ENCODE measurements around the gene NUF2.

NUF2 gene

GRCh38 chr1:163382395-163382794 is 60.6 kb downstream of the NUF2 start:
- no peak for TF ChIP-seq YY1 (IDR thresholded peaks at IDR 0.05; ENCODE audit: low read depth)
- TF ChIP-seq MAX (IDR thresholded peaks at IDR 0.05): no peak
- TF ChIP-seq EGR1 (IDR thresholded peaks at IDR 0.05): no peak
- TF ChIP-seq TAF1 (IDR thresholded peaks at IDR 0.05; ENCODE audit: low read depth): no peak
- no peak for TF ChIP-seq ZBTB7A (IDR thresholded peaks at IDR 0.05; ENCODE audit: low read depth)
- no peak for TF ChIP-seq TCF12 (IDR thresholded peaks at IDR 0.05; ENCODE audit: low read depth)
- TF ChIP-seq NFIC (IDR thresholded peaks at IDR 0.05): no peak
- no peak for TF ChIP-seq REST (IDR thresholded peaks at IDR 0.05; ENCODE audit: low read depth)
- no peak for TF ChIP-seq RAD21 (IDR thresholded peaks at IDR 0.05; ENCODE audit: low read depth)
- TF ChIP-seq CREB1 (IDR thresholded peaks at IDR 0.05; ENCODE audit: low read depth): no peak
- TF ChIP-seq USF1 (IDR thresholded peaks at IDR 0.05): no peak
- TF ChIP-seq TEAD4 (IDR thresholded peaks at IDR 0.05): no peak
- no peak for TF ChIP-seq CEBPB (IDR thresholded peaks at IDR 0.05)
- no peak for TF ChIP-seq EP300 (IDR thresholded peaks at IDR 0.05; ENCODE audit: borderline replicate concordance)
- no peak for TF ChIP-seq FOXM1 (IDR thresholded peaks at IDR 0.05; ENCODE audit: borderline replicate concordance, low read depth)

- TF ChIP-seq ZBTB7A (IDR thresholded peaks at IDR 0.05; ENCODE audit: low read depth) (no peak), YY1 (IDR thresholded peaks at IDR 0.05; ENCODE audit: low read depth) (no peak), TCF12 (IDR thresholded peaks at IDR 0.05; ENCODE audit: low read depth) (no peak), RAD21 (IDR thresholded peaks at IDR 0.05; ENCODE audit: low read depth) (no peak), TAF1 (IDR thresholded peaks at IDR 0.05; ENCODE audit: low read depth) (no peak), USF1 (IDR thresholded peaks at IDR 0.05) (no peak), CREB1 (IDR thresholded peaks at IDR 0.05; ENCODE audit: low read depth) (no peak), REST (IDR thresholded peaks at IDR 0.05; ENCODE audit: low read depth) (no peak), CEBPB (IDR thresholded peaks at IDR 0.05) (no peak), FOXM1 (IDR thresholded peaks at IDR 0.05; ENCODE audit: borderline replicate concordance, low read depth) (no peak), MAX (IDR thresholded peaks at IDR 0.05) (no peak), TEAD4 (IDR thresholded peaks at IDR 0.05) (no peak), EP300 (IDR thresholded peaks at IDR 0.05; ENCODE audit: borderline replicate concordance) (no peak), NFIC (IDR thresholded peaks at IDR 0.05) (no peak), EGR1 (IDR thresholded peaks at IDR 0.05) (no peak)
Measured at GRCh38 chr1:163387146-163387545, 65.4 kb downstream of the NUF2 start.

- TF ChIP-seq EP300 (IDR thresholded peaks at IDR 0.05; ENCODE audit: borderline replicate concordance): no peak
- TF ChIP-seq USF1 (IDR thresholded peaks at IDR 0.05): no peak
- TF ChIP-seq MAX (IDR thresholded peaks at IDR 0.05): no peak
- TF ChIP-seq NFIC (IDR thresholded peaks at IDR 0.05): no peak
- no peak for TF ChIP-seq CEBPB (IDR thresholded peaks at IDR 0.05)
- TF ChIP-seq ZBTB7A (IDR thresholded peaks at IDR 0.05; ENCODE audit: low read depth): no peak
- TF ChIP-seq YY1 (IDR thresholded peaks at IDR 0.05; ENCODE audit: low read depth): no peak
- TF ChIP-seq CREB1 (IDR thresholded peaks at IDR 0.05; ENCODE audit: low read depth): no peak
- no peak for TF ChIP-seq FOXM1 (IDR thresholded peaks at IDR 0.05; ENCODE audit: borderline replicate concordance, low read depth)
- TF ChIP-seq EGR1 (IDR thresholded peaks at IDR 0.05): no peak
- TF ChIP-seq REST (IDR thresholded peaks at IDR 0.05; ENCODE audit: low read depth): no peak
- no peak for TF ChIP-seq RAD21 (IDR thresholded peaks at IDR 0.05; ENCODE audit: low read depth)
- TF ChIP-seq TEAD4 (IDR thresholded peaks at IDR 0.05): no peak
- TF ChIP-seq TAF1 (IDR thresholded peaks at IDR 0.05; ENCODE audit: low read depth): no peak
- TF ChIP-seq TCF12 (IDR thresholded peaks at IDR 0.05; ENCODE audit: low read depth): no peak
Measured at GRCh38 chr1:163388970-163389369, 67.2 kb downstream of the NUF2 start.
